ENCODE data around the gene METAP1.

DNA sequence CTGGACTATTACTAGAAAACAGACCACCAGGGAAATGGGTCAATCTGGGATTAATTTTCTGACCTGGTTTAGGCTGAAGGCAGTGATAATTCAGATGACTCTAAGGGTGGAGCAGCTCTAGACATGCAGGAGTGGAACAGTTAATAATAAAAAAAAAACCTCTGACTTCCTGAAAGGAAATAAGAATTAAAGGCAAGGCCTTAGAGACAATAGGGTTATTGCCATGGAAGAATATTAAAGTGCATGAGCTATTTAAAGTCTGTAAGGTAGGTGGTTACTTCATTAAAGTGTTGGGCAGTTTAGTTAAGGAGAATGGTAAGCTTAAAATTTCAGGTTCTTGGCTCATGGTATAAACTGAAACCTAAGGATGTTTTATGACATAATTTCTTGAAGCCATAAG lies 107.6 kb downstream of the METAP1 start:
- TF ChIP-seq CTCF (IDR thresholded peaks at IDR 0.05; ENCODE audit: low read depth, low read length, poor library complexity, severe bottlenecking) (no peak), EZH2phosphoT487 (IDR thresholded peaks at IDR 0.05; ENCODE audit: borderline replicate concordance, low read length) (no peak)

All from DOHH2 (cell line).